Choroid plexus epithelial cell (primary cell): ENCODE measurements around the gene ELF5.

Source experiments
- DNase-seq: peaks from one replicate; pipeline ENCODE4 v3.0.0-alpha.2; 2010; ENCODE audit warnings: low read depth
- H3K4me3 ChIP-seq: 2 replicates; pipeline ENCODE4 v1.5.1; 2011; ENCODE audit warnings: low read depth, mild to moderate bottlenecking, control low read depth, low read length, moderate library complexity
- CTCF ChIP-seq: conservative IDR thresholded peaks from 2 replicates; pipeline ENCODE4 v1.5.1; 2011; ENCODE audit warnings: low read depth, mild to moderate bottlenecking, control low read depth, inconsistent platforms, low read length, moderate library complexity

ELF5 gene

GRCh38 chr11:34513682-34514449 lies at the start of gene ELF5:
Gene ELF5, minus strand, starts transcription at chr11:34513794. Its CDS starts 8,045 bp downstream, at chr11:34505749.
- H3K4me3 ChIP-seq = no peak within 1 kb of the TSS
- TF ChIP-seq CTCF = no peak
- DNase-seq = no peak

GRCh38 chr11:34562976-34563375 lies 49.4 kb upstream of the ELF5 start:
- no peak for DNase-seq
- no peak overlapping the region for H3K4me3 ChIP-seq
- TF ChIP-seq CTCF = no peak

- TF ChIP-seq CTCF = no peak
- no peak for DNase-seq
- no peak overlapping the region for H3K4me3 ChIP-seq
Measured at GRCh38 chr11:34560511-34560910, 46.9 kb upstream of the ELF5 start.

- H3K4me3 ChIP-seq = no peak overlapping the region
- no peak for TF ChIP-seq CTCF
- DNase-seq = no peak
Measured at GRCh38 chr11:34558673-34559072, 45.1 kb upstream of the ELF5 start.

- TF ChIP-seq CTCF = no peak
- no peak for DNase-seq
- H3K4me3 ChIP-seq = no peak overlapping the region
Measured at GRCh38 chr11:34558211-34558610, 44.6 kb upstream of the ELF5 start.

- H3K4me3 ChIP-seq = no peak overlapping the region
- no peak for DNase-seq
- TF ChIP-seq CTCF = no peak
Measured at GRCh38 chr11:34552270-34552669, 38.7 kb upstream of the ELF5 start.

GRCh38 chr11:34549271-34549670 lies 35.7 kb upstream of the ELF5 start:
- no peak for TF ChIP-seq CTCF
- no peak for DNase-seq
- H3K4me3 ChIP-seq = no peak overlapping the region
